Activated naive CD4-positive, alpha-beta T cell treated with anti-CD3 and anti-CD28 coated beads, Interleukin-2, amount 50 U/mL, for 24 hours (primary cell): ENCODE measurements around the gene TMPRSS11D.

Experiments
- H3K27ac Mint-ChIP-seq: one replicate; pipeline ENCODE4 v1.8.0; 2021; ENCODE audit warnings: mild to moderate bottlenecking, mixed read lengths
- H3K27me3 Mint-ChIP-seq: one replicate; pipeline ENCODE4 v1.8.0; 2021; ENCODE audit warnings: mixed read lengths
- H3K36me3 Mint-ChIP-seq: one replicate; pipeline ENCODE4 v1.8.0; 2021; ENCODE audit warnings: mixed read lengths
- H3K4me1 Mint-ChIP-seq: one replicate; pipeline ENCODE4 v1.8.0; 2021; ENCODE audit warnings: mixed read lengths
- H3K4me3 Mint-ChIP-seq: one replicate; pipeline ENCODE4 v1.8.0; 2021; ENCODE audit warnings: mild to moderate bottlenecking, mixed read lengths
- H3K9me3 Mint-ChIP-seq: one replicate; pipeline ENCODE4 v1.8.0; 2021; ENCODE audit warnings: mixed read lengths

TMPRSS11D gene

GRCh38 chr4:67883902-67884301 is at the start of gene TMPRSS11D:
Gene TMPRSS11D (minus strand): TSS chr4:67884002. CDS start chr4:67883933, 69 bp downstream.
- Mint-ChIP-seq H3K27ac (no peak within 1 kb of the TSS), H3K9me3 (no peaks in the 10 kb centered on the region), H3K27me3 (peaks cover 3% of the 10 kb centered on the region), H3K4me1 (no peaks in the 10 kb centered on the region), H3K4me3 (no peak within 1 kb of the TSS), H3K36me3 (no peaks in the 10 kb centered on the region)

GRCh38 chr4:67933038-67933437 is 49.2 kb upstream of the TMPRSS11D start:
- Mint-ChIP-seq H3K4me3 (no peak overlapping the region), H3K9me3 (peaks cover under 1% of the 10 kb centered on the region), H3K36me3 (no peaks in the 10 kb centered on the region), H3K27me3 (peaks cover 8% of the 10 kb centered on the region), H3K27ac (no peak overlapping the region), H3K4me1 (no peaks in the 10 kb centered on the region)

GRCh38 chr4:67931256-67931655 is 47.5 kb upstream of the TMPRSS11D start:
- Mint-ChIP-seq H3K36me3 (no peaks in the 10 kb centered on the region), H3K9me3 (no peaks in the 10 kb centered on the region), H3K27ac (no peak overlapping the region), H3K27me3 (peaks cover 10% of the 10 kb centered on the region), H3K4me1 (no peaks in the 10 kb centered on the region), H3K4me3 (no peak overlapping the region)

GRCh38 chr4:67929426-67929825 is 45.6 kb upstream of the TMPRSS11D start:
- no peak overlapping the region for H3K4me3 Mint-ChIP-seq
- no peaks in the 10 kb centered on the region for H3K36me3 Mint-ChIP-seq
- H3K9me3 Mint-ChIP-seq = no peaks in the 10 kb centered on the region
- no peaks in the 10 kb centered on the region for H3K4me1 Mint-ChIP-seq
- no peak overlapping the region for H3K27ac Mint-ChIP-seq
- peaks cover 10% of the 10 kb centered on the region for H3K27me3 Mint-ChIP-seq

- no peaks in the 10 kb centered on the region for H3K36me3 Mint-ChIP-seq
- no peaks in the 10 kb centered on the region for H3K4me1 Mint-ChIP-seq
- peaks cover 13% of the 10 kb centered on the region for H3K27me3 Mint-ChIP-seq
- H3K9me3 Mint-ChIP-seq = no peaks in the 10 kb centered on the region
- no peak overlapping the region for H3K4me3 Mint-ChIP-seq
- no peak overlapping the region for H3K27ac Mint-ChIP-seq
Observed at GRCh38 chr4:67928546-67928945, 44.7 kb upstream of the TMPRSS11D start.

GRCh38 chr4:67927251-67927650 is 43.4 kb upstream of the TMPRSS11D start:
- peaks cover 12% of the 10 kb centered on the region for H3K27me3 Mint-ChIP-seq
- H3K9me3 Mint-ChIP-seq = no peaks in the 10 kb centered on the region
- no peaks in the 10 kb centered on the region for H3K4me1 Mint-ChIP-seq

GRCh38 chr4:67926485-67926884 is 42.7 kb upstream of the TMPRSS11D start:
- Mint-ChIP-seq H3K27me3 (peaks cover 9% of the 10 kb centered on the region), H3K4me3 (no peak overlapping the region), H3K27ac (no peak overlapping the region), H3K4me1 (no peaks in the 10 kb centered on the region), H3K9me3 (no peaks in the 10 kb centered on the region), H3K36me3 (no peaks in the 10 kb centered on the region)

More at GRCh38 chr4:67927251-67927650, 43.4 kb upstream of the TMPRSS11D start:
- no peaks in the 10 kb centered on the region for H3K36me3 Mint-ChIP-seq
- no peak overlapping the region for H3K27ac Mint-ChIP-seq
- no peak overlapping the region for H3K4me3 Mint-ChIP-seq

- H3K4me1 Mint-ChIP-seq = no peaks in the 10 kb centered on the region
- no peak overlapping the region for H3K4me3 Mint-ChIP-seq
- no peak overlapping the region for H3K27ac Mint-ChIP-seq
- H3K27me3 Mint-ChIP-seq = peaks cover 5% of the 10 kb centered on the region
- no peaks in the 10 kb centered on the region for H3K36me3 Mint-ChIP-seq
- no peaks in the 10 kb centered on the region for H3K9me3 Mint-ChIP-seq
Observed at GRCh38 chr4:67922697-67923096, 38.9 kb upstream of the TMPRSS11D start.

- H3K36me3 Mint-ChIP-seq = no peaks in the 10 kb centered on the region
- no peak overlapping the region for H3K4me3 Mint-ChIP-seq
Observed at GRCh38 chr4:67918428-67918827, 34.6 kb upstream of the TMPRSS11D start.

GRCh38 chr4:67915400-67915966 is 31.7 kb upstream of the TMPRSS11D start:
- Mint-ChIP-seq H3K4me1 (no peaks in the 10 kb centered on the region), H3K9me3 (no peaks in the 10 kb centered on the region)

More at GRCh38 chr4:67918428-67918827, 34.6 kb upstream of the TMPRSS11D start:
- H3K4me1 Mint-ChIP-seq = no peaks in the 10 kb centered on the region
- H3K27ac Mint-ChIP-seq = no peak overlapping the region
- H3K27me3 Mint-ChIP-seq = no peaks in the 10 kb centered on the region
- no peaks in the 10 kb centered on the region for H3K9me3 Mint-ChIP-seq

GRCh38 chr4:67912080-67912479 is 28.3 kb upstream of the TMPRSS11D start:
- no peaks in the 10 kb centered on the region for H3K36me3 Mint-ChIP-seq
- H3K9me3 Mint-ChIP-seq = no peaks in the 10 kb centered on the region
- no peak overlapping the region for H3K27ac Mint-ChIP-seq
- H3K27me3 Mint-ChIP-seq = peaks cover 5% of the 10 kb centered on the region
- H3K4me3 Mint-ChIP-seq = no peak overlapping the region
- no peaks in the 10 kb centered on the region for H3K4me1 Mint-ChIP-seq

More at GRCh38 chr4:67915400-67915966, 31.7 kb upstream of the TMPRSS11D start:
- Mint-ChIP-seq H3K27ac (no peak overlapping the region), H3K27me3 (peaks cover 5% of the 10 kb centered on the region), H3K36me3 (no peaks in the 10 kb centered on the region), H3K4me3 (no peak overlapping the region)

GRCh38 chr4:67911638-67912037 is 27.8 kb upstream of the TMPRSS11D start:
- H3K4me3 Mint-ChIP-seq = no peak overlapping the region
- no peak overlapping the region for H3K27ac Mint-ChIP-seq
- H3K4me1 Mint-ChIP-seq = no peaks in the 10 kb centered on the region

GRCh38 chr4:67911141-67911540 is 27.3 kb upstream of the TMPRSS11D start:
- Mint-ChIP-seq H3K4me1 (no peaks in the 10 kb centered on the region), H3K4me3 (no peak overlapping the region), H3K36me3 (no peaks in the 10 kb centered on the region), H3K9me3 (peaks cover 2% of the 10 kb centered on the region), H3K27ac (no peak overlapping the region), H3K27me3 (peaks cover 6% of the 10 kb centered on the region)

More at GRCh38 chr4:67911638-67912037, 27.8 kb upstream of the TMPRSS11D start:
- H3K27me3 Mint-ChIP-seq = peaks cover 5% of the 10 kb centered on the region
- H3K9me3 Mint-ChIP-seq = no peaks in the 10 kb centered on the region
- H3K36me3 Mint-ChIP-seq = no peaks in the 10 kb centered on the region

- H3K27me3 Mint-ChIP-seq = peaks cover 9% of the 10 kb centered on the region
- H3K4me1 Mint-ChIP-seq = no peaks in the 10 kb centered on the region
- no peak overlapping the region for H3K27ac Mint-ChIP-seq
- peaks cover 8% of the 10 kb centered on the region for H3K9me3 Mint-ChIP-seq
- no peak overlapping the region for H3K4me3 Mint-ChIP-seq
- H3K36me3 Mint-ChIP-seq = no peaks in the 10 kb centered on the region
Observed at GRCh38 chr4:67910585-67910905, 26.7 kb upstream of the TMPRSS11D start.

GRCh38 chr4:67909905-67910584 is 26.2 kb upstream of the TMPRSS11D start:
- Mint-ChIP-seq H3K4me1 (no peaks in the 10 kb centered on the region), H3K27ac (no peak overlapping the region), H3K9me3 (peaks cover 12% of the 10 kb centered on the region), H3K27me3 (peaks cover 13% of the 10 kb centered on the region), H3K4me3 (no peak overlapping the region), H3K36me3 (no peaks in the 10 kb centered on the region)

- no peak overlapping the region for H3K27ac Mint-ChIP-seq
- peaks cover 12% of the 10 kb centered on the region for H3K9me3 Mint-ChIP-seq
- H3K4me1 Mint-ChIP-seq = no peaks in the 10 kb centered on the region
- no peaks in the 10 kb centered on the region for H3K36me3 Mint-ChIP-seq
- peaks cover 15% of the 10 kb centered on the region for H3K27me3 Mint-ChIP-seq
- H3K4me3 Mint-ChIP-seq = no peak overlapping the region
Observed at GRCh38 chr4:67907650-67908049, 23.8 kb upstream of the TMPRSS11D start.
